ENCODE data around the gene GPR143.
"Not testable (repeated sequence)": the region's sequence is repeated elsewhere in the genome, so short reads cannot be mapped to it uniquely, and the experiment has no call there.

The GPR143 gene

GRCh38 chrX:9768321-9768839 is 2.7 kb upstream of the GPR143 start:
- FAIRE-seq; DNase-seq (ENCODE audit: low spot score): not testable (repeated sequence)

GRCh38 chrX:9767375-9767774 is 1.7 kb upstream of the GPR143 start:
- no peak for FAIRE-seq
- no peak for DNase-seq (ENCODE audit: low spot score)

- DNase-seq (ENCODE audit: low spot score) (no peak), FAIRE-seq (no peak)
Measured at GRCh38 chrX:9765072-9765736, 443 bp downstream of the GPR143 start.

GRCh38 chrX:9759337-9759736 is 6.3 kb downstream of the GPR143 start:
- FAIRE-seq (no peak), DNase-seq (ENCODE audit: low spot score) (no peak)

GRCh38 chrX:9758021-9758638 is 7.5 kb downstream of the GPR143 start:
- no peak for FAIRE-seq

GRCh38 chrX:9757366-9757765 is 8.3 kb downstream of the GPR143 start:
- no peak for FAIRE-seq

More at GRCh38 chrX:9758021-9758638, 7.5 kb downstream of the GPR143 start:
- no peak for DNase-seq (ENCODE audit: low spot score)

GRCh38 chrX:9749146-9749692 is 16.4 kb downstream of the GPR143 start:
- no peak for DNase-seq (ENCODE audit: low spot score)
- no peak for FAIRE-seq

More at GRCh38 chrX:9757366-9757765, 8.3 kb downstream of the GPR143 start:
- DNase-seq (ENCODE audit: low spot score): no peak

GRCh38 chrX:9747644-9748043 is 18.0 kb downstream of the GPR143 start:
- DNase-seq (ENCODE audit: low spot score) (no peak), FAIRE-seq (no peak)

GRCh38 chrX:9746148-9746888 is 19.3 kb downstream of the GPR143 start:
- peak; percentile 8 for DNase-seq (ENCODE audit: low spot score)
- no peak for FAIRE-seq

- FAIRE-seq: no peak
- DNase-seq (ENCODE audit: low spot score): peak; percentile 4
Measured at GRCh38 chrX:9745417-9746115, 20.1 kb downstream of the GPR143 start.

- DNase-seq (ENCODE audit: low spot score): no peak
- no peak for FAIRE-seq
Measured at GRCh38 chrX:9739130-9739529, 26.5 kb downstream of the GPR143 start.

GRCh38 chrX:9738151-9738550 is 27.5 kb downstream of the GPR143 start:
- DNase-seq (ENCODE audit: low spot score) (no peak), FAIRE-seq (no peak)

GRCh38 chrX:9737363-9737762 is 28.3 kb downstream of the GPR143 start:
- no peak for DNase-seq (ENCODE audit: low spot score)
- FAIRE-seq: no peak

GRCh38 chrX:9730752-9731151 is 34.9 kb downstream of the GPR143 start:
- FAIRE-seq (no peak), DNase-seq (ENCODE audit: low spot score) (no peak)

GRCh38 chrX:9730078-9730477 is 35.6 kb downstream of the GPR143 start:
- FAIRE-seq (no peak), DNase-seq (ENCODE audit: low spot score) (no peak)

- FAIRE-seq (no peak), DNase-seq (ENCODE audit: low spot score) (no peak)
Measured at GRCh38 chrX:9729171-9729885, 36.3 kb downstream of the GPR143 start.

GRCh38 chrX:9728261-9728660 is 37.4 kb downstream of the GPR143 start:
- FAIRE-seq (no peak), DNase-seq (ENCODE audit: low spot score) (no peak)

- no peak for DNase-seq (ENCODE audit: low spot score)
- no peak for FAIRE-seq
Measured at GRCh38 chrX:9724711-9725110, 40.9 kb downstream of the GPR143 start.

- no peak for FAIRE-seq
- DNase-seq (ENCODE audit: low spot score): no peak
Measured at GRCh38 chrX:9717376-9717775, 48.3 kb downstream of the GPR143 start.

- FAIRE-seq: no peak
- no peak for DNase-seq (ENCODE audit: low spot score)
Measured at GRCh38 chrX:9710332-9710731, 55.3 kb downstream of the GPR143 start.
